DMS53 treated with DMSO at 0.1 percent for 48 hours (cell line): ENCODE results near the gene CKS2.
A peak's percentile ranks its signal among the peaks of the same experiment; 100 is the strongest.
"Not testable (repeated sequence)": the region's sequence is repeated elsewhere in the genome, so short reads cannot be mapped to it uniquely, and the experiment has no call there.

Experiments used
- DNase-seq: peaks from one replicate; lab custom pipeline; 2025; ENCODE audit not compliant: unreplicated experiment; lab: John Stamatoyannopoulos, UW

Gene CKS2

GRCh38 chr9:89309608-89310474, 1.2 kb upstream of the CKS2 start:
- DNase-seq = no peak

GRCh38 chr9:89311346-89312221, 589 bp downstream of the CKS2 start:
- no peak for DNase-seq

DNA sequence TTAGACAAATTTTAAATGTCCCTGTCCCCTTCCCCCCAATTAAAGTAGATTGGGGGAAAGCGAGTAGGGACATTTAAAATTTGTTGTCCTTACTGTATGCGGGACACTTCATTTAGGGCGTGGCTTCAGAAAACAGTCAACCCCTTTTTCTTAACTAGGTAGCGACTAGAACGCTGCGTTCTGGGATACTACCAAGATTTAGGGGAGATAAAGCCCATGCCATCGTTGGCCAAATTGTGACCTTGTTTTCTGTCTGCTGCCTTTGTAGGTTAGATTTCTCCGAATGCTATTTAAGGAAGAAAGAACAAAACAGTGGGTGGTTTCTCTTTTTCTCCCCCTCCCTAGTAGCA, 1.2 kb downstream of the CKS2 start:
- no peak for DNase-seq

DNA sequence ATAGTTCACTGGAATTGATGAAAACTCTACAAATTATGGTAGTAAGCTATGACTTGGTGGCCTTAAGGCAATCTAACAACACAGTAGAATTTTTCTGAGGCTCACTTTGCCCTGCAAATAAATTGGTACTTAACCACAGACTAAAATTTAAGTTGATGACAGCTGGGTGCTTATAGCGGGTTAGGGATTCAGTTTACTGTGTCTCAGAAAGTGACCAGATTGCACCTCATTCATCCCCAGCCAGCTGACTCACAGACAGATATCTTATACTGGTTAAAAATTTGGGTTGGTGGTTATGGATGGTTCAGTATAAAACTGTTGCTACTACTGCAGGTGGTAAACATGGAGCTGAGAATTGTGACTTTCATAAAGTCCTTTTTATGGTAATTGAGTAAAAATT, 2.8 kb downstream of the CKS2 start:
- no peak for DNase-seq

DNA sequence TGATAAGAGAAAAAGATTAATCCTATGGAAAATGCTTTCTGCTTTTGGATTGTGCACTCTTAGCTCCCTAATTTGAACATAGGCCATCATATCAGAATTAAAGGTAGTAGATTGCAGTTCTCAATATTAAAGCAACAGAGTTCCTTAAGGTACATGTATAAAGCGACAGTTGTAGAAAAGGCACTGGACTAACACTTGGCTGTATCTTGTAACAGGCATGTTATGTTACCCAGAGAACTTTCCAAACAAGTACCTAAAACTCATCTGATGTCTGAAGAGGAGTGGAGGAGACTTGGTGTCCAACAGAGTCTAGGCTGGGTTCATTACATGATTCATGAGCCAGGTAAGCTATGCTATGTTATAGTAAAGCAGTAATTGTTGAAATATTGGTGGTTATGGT, 4.0 kb downstream of the CKS2 start:
- DNase-seq = no peak

- no peak for DNase-seq
Observed at GRCh38 chr9:89315482-89315881, 4.5 kb downstream of the CKS2 start.

- no peak for DNase-seq
Observed at GRCh38 chr9:89317282-89317681, 6.3 kb downstream of the CKS2 start.

DNA sequence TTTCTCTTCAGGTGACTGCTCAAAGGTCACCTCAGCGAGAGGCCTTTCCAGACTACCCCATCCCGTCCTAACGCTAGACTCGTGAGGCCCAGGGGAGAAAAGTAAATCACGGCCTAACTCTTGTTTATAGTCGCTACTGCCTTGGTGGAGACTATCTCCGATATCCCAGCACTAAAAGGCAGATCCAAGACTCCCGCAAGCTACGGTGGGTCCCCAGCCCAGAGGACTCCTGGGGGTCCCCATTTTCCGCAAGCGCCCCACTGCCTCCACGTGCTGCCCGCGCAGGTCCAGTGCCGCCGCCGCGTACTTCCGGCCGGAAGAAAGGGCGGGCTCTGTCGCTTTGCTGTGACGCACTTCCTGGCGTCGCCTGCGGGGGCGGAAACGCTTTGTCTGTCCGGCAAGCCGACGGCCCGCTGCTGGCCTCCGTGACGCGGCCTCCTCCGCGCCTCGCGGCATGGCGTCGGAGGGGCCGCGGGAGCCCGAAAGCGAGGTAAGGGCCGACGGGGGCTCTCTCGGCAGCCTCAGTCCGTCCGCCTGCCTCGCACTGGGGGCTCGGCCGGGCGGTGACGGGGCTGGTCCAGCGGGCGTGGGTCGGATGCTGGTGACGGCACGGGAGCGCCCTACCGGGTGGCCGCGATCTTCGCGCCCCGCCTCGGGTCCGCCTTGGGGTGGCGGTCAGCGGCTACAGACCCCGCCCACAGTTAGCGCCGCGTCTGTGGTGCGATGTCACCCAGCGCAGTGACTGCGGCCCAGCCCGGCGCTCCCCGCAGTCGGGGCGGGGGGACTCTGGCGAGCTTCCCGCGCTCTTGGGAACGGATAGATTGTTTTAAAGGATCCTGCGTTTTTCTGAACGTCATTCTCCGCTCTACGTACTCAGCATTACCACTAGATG, 7.4 kb downstream of the CKS2 start, which contains the start of gene SECISBP2:
Gene SECISBP2 (plus strand): TSS at position 378 of the 892 bp plus-strand sequence. CDS start 77 bp downstream, at position 455.
- peak; percentile 74 for DNase-seq

DNA sequence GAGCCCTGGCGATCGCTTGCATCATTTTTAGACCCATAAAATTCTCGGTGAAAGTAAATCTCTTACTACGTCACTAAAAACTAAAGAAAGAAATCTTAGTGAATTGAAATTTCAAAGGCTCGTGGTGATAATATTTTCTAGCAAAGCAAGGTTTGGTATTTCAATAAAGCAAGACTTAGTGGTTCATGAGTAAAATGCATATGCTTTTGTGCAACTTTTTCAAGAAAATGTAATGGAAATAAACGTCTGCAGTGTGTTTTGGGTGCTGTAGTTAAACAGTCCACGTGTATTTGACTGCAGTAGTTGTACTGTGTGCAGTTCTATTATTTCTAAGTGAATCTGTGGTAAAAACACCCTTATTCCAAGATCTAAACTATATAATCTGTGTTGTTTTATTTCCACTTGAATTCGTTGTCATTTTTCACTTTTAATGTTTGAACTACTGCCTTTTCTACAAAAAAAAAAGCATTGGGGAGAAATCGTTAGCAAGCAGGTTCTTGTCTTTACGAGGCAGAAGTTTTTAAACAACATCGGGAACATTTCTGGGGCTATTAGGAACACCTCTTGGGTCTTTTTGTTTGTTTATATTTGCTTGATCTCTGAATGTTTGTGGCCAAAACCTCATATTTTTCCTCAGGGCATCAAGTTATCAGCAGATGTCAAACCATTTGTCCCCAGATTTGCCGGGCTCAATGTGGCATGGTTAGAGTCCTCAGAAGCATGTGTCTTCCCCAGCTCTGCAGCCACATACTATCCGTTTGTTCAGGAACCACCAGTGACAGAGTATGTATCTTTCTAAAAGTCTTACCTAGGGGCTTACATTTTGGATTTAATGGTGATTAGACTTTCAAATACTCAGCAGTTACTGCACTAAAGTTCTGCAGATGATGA, 8.3 kb downstream of the CKS2 start:
- no peak for DNase-seq

GRCh38 chr9:89323390-89323789, 12.4 kb downstream of the CKS2 start:
- no peak for DNase-seq

- no peak for DNase-seq
Observed at GRCh38 chr9:89325733-89326132, 14.7 kb downstream of the CKS2 start.

GRCh38 chr9:89328064-89328463, 17.1 kb downstream of the CKS2 start:
- no peak for DNase-seq

DNA sequence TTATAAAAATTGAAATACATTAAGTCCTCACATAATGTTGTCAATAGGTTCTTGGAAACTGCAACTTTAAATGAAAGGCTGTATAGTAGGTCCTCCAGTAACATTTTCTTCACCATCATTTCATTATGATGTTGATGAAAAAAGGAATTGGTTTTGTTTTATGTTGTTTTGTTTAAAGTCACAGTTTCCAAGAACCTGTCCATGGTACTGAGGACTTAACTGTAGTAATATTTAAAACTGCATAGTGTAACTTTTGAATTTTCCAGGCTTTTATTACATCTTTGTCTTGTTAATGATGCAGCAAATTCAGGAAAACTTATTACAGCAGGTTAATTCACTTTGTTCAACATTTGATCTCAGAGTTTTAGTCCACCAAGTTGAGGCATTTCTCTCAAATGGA, 18.9 kb downstream of the CKS2 start:
- DNase-seq = no peak

DNA sequence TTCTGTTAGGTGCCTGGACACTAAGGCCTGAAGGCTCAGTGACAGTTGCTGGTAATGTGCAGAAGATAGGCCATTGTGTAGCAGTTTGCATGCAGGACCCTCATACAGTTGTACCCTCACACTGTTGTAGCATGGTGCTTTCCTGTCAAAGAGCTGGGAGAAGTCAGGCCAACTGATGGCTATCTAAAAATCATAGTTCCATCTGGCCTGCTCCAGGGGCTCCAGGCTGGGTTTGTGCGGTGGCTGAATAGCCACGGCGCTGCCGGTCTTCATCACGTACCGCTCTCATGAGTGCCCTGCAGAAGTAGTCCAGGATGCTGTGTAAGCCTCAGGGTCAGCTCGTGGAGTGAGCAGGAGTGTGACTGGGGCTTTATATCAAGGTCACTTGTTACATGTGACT, 19.5 kb downstream of the CKS2 start:
- no peak for DNase-seq

GRCh38 chr9:89339807-89340206, 28.8 kb downstream of the CKS2 start:
- no peak for DNase-seq

DNA sequence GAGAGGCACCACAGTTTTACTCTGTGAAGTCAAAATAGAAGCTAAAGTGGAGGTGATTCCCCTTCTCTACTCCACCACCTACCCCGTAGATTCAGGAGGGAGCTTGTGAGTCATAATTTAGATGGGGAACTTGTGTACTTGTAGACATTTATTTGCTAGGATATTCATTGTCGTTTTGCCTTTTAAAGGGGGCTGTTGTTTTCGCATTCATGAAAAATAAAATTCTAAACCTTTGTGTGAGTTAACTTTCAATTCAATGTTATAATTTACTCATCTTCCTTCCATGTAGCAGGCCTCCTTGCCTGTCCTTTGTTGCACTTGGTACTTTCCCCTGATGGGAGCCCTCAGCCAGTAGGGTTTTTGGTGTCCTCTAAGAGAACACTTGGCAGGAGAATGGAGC, 29.3 kb downstream of the CKS2 start:
- no peak for DNase-seq

DNA sequence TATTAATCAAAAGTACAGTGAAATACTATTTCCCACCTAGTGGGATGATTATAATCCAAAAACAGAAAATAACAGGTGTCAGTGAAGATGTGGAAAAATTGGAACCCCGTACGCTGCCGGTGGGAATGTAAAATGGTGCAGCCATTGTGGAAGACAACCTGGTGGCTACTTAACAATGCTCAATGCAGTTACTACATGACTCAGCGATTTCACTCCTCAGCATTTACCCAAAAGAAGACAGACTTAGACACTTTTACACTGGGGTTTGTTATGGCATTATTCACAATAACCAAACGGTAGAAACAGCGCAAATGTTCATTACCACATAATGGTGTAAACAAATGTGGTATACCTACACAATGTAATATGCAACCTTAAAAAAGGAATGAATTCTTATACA, 31.2 kb downstream of the CKS2 start:
- DNase-seq = no peak

- DNase-seq = no peak
Observed at GRCh38 chr9:89342948-89343347, 32.0 kb downstream of the CKS2 start.

DNA sequence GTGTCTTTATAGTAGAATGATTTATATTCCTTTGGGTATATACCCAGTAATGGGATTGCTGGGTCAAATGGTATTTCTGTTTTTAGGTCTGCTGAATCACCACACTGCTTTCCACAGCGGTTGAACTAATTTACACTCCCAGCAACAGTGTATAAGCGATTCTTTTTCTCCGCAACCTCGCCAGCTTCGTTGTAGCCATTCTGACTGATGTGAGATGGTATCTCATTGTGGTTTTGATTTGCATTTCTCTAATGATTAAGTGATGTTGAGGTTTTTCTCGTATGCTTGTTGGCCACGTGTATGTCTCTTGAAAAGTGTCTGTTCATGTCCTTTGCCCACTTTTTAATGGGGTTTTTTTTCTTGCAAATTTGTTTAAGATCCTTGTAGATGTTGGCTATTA, 32.8 kb downstream of the CKS2 start:
- not testable (repeated sequence) for DNase-seq

- DNase-seq = no peak
Observed at GRCh38 chr9:89345476-89345875, 34.5 kb downstream of the CKS2 start.
